Natural killer cell (primary cell): ENCODE data around the gene BTBD10. TPM values are rescaled to one million over a fixed set of nuclear protein-coding genes. Genes with fewer than 3 reads are reported as not detected.

Experiments
- ATAC-seq, 3 donors: fragments of 150-1000 bp in 2 of 3; fragments of 200-7000 bp in 1 of 3; cut with Tn5 transposase; 1 replicate in 1 of 3; 2 replicates in 2 of 3; pipeline ENCODE4 v1.10.0; 2021; ENCODE audit warnings: mild to moderate bottlenecking in 2 of 3, moderate library complexity in 2 of 3
- DNase-seq, 2 donors: peaks; one replicate each; pipeline versions ENCODE4 v3.0.0 to v3.0.0-alpha.2; 2013 to 2021; ENCODE audit warnings: mixed read lengths in 1 of 2
- H3K27ac ChIP-seq: one replicate; pipeline ENCODE4 v1.5.1; 2013; ENCODE audit warnings: mild to moderate bottlenecking, low read length
- H3K27me3 ChIP-seq: one replicate; pipeline ENCODE4 v1.6.1; 2013; ENCODE audit warnings: low read length; ENCODE audit not compliant: control insufficient read depth, insufficient read depth
- H3K36me3 ChIP-seq: one replicate; pipeline ENCODE4 v1.6.1; 2013; ENCODE audit warnings: low read length; ENCODE audit not compliant: control insufficient read depth, insufficient read depth
- H3K4me1 ChIP-seq: one replicate; pipeline ENCODE4 v1.6.1; 2013; ENCODE audit warnings: low read length; ENCODE audit not compliant: control insufficient read depth, insufficient read depth
- H3K4me3 ChIP-seq: one replicate; pipeline ENCODE4 v1.5.1; 2013; ENCODE audit warnings: low read length
- H3K9me3 ChIP-seq: one replicate; pipeline ENCODE4 v1.6.1; 2013; ENCODE audit warnings: low read length; ENCODE audit not compliant: control insufficient read depth, insufficient read depth
- H3K27ac Mint-ChIP-seq, 2 donors: one replicate each; pipeline ENCODE4 v1.8.0; 2022; ENCODE audit warnings: mild to moderate bottlenecking in 2 of 2, mixed read lengths in 2 of 2, moderate library complexity in 1 of 2
- H3K27me3 Mint-ChIP-seq, 2 donors: one replicate each; pipeline ENCODE4 v1.8.0; 2022; ENCODE audit warnings: low read depth in 2 of 2, mixed read lengths in 2 of 2
- H3K36me3 Mint-ChIP-seq: one replicate; pipeline ENCODE4 v1.8.0; 2022; ENCODE audit warnings: mixed read lengths
- H3K4me1 Mint-ChIP-seq, 2 donors: one replicate each; pipeline ENCODE4 v1.8.0; 2022; ENCODE audit warnings: mixed read lengths in 2 of 2
- H3K4me3 Mint-ChIP-seq: one replicate; pipeline ENCODE4 v1.8.0; 2022; ENCODE audit warnings: mild to moderate bottlenecking, moderate library complexity, mixed read lengths
- H3K9me3 Mint-ChIP-seq, 2 donors: one replicate each; pipeline ENCODE4 v1.8.0; 2022; ENCODE audit warnings: mixed read lengths in 2 of 2
- WGBS: methylation state at CpG from one replicate; pipeline ENCODE4 v1.1.7; 2013; ENCODE audit warnings: missing lambda C conversion rate; ENCODE audit not compliant: insufficient coverage; 5-methylcytosine and 5-hydroxymethylcytosine counted together
- intact Hi-C: fragments of 100-400 bp; cut with micrococcal nuclease; formaldehyde crosslinking; loops from one replicate; pipeline ENCODE4 v1.14.2; 2022
- total RNA-seq, 4 donors: library from RNA; stranded (reverse); fragments of 120-200 nt in 1 of 4; gene quantifications; one replicate each; pipeline versions ENCODE4 v1.2.3 to v1.2.4, GENCODE V29; 2013 to 2022
- TF ChIP-seq, protein P1 (sequence below): fragments of 200-600 bp; IDR thresholded peaks from one replicate; pipeline ENCODE4 v1.8.0; 2022; ENCODE audit warnings: antibody characterized with exemption

Gene BTBD10
- total RNA-seq, 3 donors from 2014 or later (not counting 1 experiment from before 2014, with no cell fraction given): 18.0 to 26.9 (median 23.2) TPM

DNA sequence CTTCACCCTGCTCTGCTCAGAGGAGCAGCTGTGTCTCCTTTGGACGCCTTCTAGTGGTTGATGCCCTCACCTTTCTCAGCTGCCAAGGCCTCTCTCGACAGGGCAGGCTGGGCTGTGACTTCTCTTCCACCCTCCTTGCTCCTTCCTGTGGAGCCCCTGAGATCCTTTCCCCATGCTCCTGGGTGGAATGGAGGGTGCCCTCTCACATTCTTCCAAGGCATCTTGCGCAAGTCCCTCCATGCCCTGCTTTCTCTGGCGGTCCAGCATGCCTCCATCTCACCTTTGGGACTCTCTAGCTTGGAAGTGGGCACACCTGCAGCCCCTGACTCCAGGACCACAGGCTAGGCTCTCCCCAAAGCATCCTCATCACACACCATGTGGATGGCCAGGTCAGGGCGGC, 116.6 kb downstream of the BTBD10 start:
- Mint-ChIP-seq H3K4me3 (no peak overlapping the region), H3K9me3 (no peaks in the 10 kb centered on the region), H3K27ac (peak overlapping the region; percentile 33 to 41), H3K4me1 (peaks cover 83 to 87% of the 10 kb centered on the region in 2 donors), H3K36me3 (no peaks in the 10 kb centered on the region), H3K27me3 (no peaks in the 10 kb centered on the region)
- 93% methylated on average over 5 of the region's 5 CpGs for WGBS
- ATAC-seq: no peak
- intact Hi-C loops: no loop called here
- no peak overlapping the region for H3K27ac ChIP-seq
- peaks cover 14% of the 10 kb centered on the region for H3K4me1 ChIP-seq
- TF ChIP-seq, protein P1, sequence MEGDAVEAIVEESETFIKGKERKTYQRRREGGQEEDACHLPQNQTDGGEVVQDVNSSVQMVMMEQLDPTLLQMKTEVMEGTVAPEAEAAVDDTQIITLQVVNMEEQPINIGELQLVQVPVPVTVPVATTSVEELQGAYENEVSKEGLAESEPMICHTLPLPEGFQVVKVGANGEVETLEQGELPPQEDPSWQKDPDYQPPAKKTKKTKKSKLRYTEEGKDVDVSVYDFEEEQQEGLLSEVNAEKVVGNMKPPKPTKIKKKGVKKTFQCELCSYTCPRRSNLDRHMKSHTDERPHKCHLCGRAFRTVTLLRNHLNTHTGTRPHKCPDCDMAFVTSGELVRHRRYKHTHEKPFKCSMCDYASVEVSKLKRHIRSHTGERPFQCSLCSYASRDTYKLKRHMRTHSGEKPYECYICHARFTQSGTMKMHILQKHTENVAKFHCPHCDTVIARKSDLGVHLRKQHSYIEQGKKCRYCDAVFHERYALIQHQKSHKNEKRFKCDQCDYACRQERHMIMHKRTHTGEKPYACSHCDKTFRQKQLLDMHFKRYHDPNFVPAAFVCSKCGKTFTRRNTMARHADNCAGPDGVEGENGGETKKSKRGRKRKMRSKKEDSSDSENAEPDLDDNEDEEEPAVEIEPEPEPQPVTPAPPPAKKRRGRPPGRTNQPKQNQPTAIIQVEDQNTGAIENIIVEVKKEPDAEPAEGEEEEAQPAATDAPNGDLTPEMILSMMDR: no peak
- no peak for DNase-seq
- H3K27me3 ChIP-seq: no peaks in the 10 kb centered on the region
- H3K36me3 ChIP-seq: peaks cover 15% of the 10 kb centered on the region
- H3K9me3 ChIP-seq: no peaks in the 10 kb centered on the region
- no peak overlapping the region for H3K4me3 ChIP-seq

DNA sequence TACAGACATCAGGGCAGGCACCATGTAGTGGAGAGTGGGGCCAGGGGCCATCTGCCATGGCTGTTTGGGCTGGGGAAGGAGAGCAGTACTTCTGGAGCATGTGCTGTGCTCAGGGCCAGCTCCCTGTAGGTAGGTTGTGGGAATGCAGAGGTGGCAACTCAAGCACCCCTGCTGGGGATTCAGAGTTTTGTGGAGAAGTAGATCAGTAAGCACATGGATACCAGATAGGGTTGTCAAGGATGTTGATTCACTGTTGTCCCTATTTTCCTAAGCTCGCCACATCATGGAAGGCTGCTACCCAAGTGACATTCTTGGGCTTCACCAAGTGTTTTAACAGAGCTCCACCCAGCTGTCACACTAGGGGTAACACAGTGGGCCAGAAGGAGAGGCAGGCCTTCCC, 118.2 kb downstream of the BTBD10 start:
- H3K9me3 ChIP-seq: no peaks in the 10 kb centered on the region
- H3K4me1 Mint-ChIP-seq: peaks cover 89% of the 10 kb centered on the region in 2 donors
- no peaks in the 10 kb centered on the region for H3K9me3 Mint-ChIP-seq
- no peaks in the 10 kb centered on the region for H3K27me3 Mint-ChIP-seq
- peak overlapping the region; percentile 1 to 64 for H3K27ac Mint-ChIP-seq
- peaks cover 16% of the 10 kb centered on the region for H3K4me1 ChIP-seq
- intact Hi-C loops: loop anchor here (1.0 to 2.0 kb wide), 4 partner anchors 66 to 380 kb away; no protein-coding TSS in a partner anchor
- WGBS: 100% methylated on average over 1 of the region's 1 CpG
- H3K36me3 ChIP-seq: peaks cover 2% of the 10 kb centered on the region
- ATAC-seq: no peak
- TF ChIP-seq, protein P1: no peak
- H3K4me3 Mint-ChIP-seq: peak overlapping the region; percentile 3
- no peaks in the 10 kb centered on the region for H3K36me3 Mint-ChIP-seq
- DNase-seq: no peak
- H3K4me3 ChIP-seq: no peak overlapping the region
- H3K27ac ChIP-seq: no peak overlapping the region
- H3K27me3 ChIP-seq: no peaks in the 10 kb centered on the region

DNA sequence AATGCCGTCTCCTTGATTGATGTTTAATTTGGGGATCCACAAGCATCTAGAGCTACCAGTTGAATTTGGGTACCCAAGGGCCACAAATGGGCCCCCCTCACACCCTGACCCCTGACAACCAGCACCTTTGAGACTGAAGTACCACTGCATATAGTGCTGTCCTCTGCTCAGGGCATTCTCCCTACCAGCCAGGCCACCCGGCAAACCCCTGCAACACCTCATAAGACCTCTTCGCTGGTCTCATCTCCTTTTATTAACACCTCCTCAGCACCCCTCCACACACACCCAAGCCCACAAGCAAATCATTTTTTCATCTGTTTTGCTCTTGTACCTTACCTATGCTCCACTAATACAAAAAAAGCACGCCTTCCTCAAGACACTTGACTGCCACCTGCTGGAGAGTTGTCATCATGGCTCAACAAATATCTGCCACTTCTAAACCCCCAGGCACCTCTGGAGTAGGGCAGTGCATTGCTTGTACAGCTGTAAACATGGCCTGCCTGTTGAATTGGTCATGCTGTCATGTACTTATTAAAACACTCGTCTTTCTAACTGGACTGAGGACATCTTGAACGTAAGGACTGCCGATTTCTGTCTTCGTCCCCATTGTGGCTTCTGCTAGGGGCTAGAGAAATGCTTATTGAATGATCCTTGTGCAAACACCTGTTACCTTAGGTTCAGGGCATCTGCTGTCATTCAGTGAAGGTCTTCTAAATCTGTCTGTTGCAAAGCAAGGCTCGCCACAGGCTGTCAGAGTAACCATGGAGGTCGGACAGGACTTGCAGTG, 118.9 kb downstream of the BTBD10 start:
- DNase-seq: peak; percentile 61 to 86
- 70% methylated on average over 10 of the region's 10 CpGs for WGBS
- no peaks in the 10 kb centered on the region for H3K27me3 Mint-ChIP-seq
- peak overlapping the region; percentile 3 for H3K4me3 Mint-ChIP-seq
- Histone ChIP-seq H3K27me3 (no peaks in the 10 kb centered on the region), H3K36me3 (no peaks in the 10 kb centered on the region), H3K9me3 (no peaks in the 10 kb centered on the region), H3K4me3 (no peak overlapping the region), H3K27ac (no peak overlapping the region), H3K4me1 (peaks cover 23% of the 10 kb centered on the region)
- intact Hi-C loops: loop anchor here (1.0 to 2.0 kb wide), 4 partner anchors 65 to 379 kb away; no protein-coding TSS in a partner anchor
- H3K27ac Mint-ChIP-seq: peak overlapping the region; percentile 1 to 64
- TF ChIP-seq, protein P1: peak; percentile 82
- H3K9me3 Mint-ChIP-seq: no peaks in the 10 kb centered on the region
- peaks cover 89 to 92% of the 10 kb centered on the region in 2 donors for H3K4me1 Mint-ChIP-seq
- peak; percentile 72 to 78 (median 76) for ATAC-seq
- H3K36me3 Mint-ChIP-seq: no peaks in the 10 kb centered on the region
